Peyer's patch (tissue), 4 donors: ENCODE data around the gene CERT1.

Experiments
- CTCF ChIP-seq, 6 experiments: fragments of 450-650 bp in 4 of 6; fragments of 200-600 bp in 2 of 6; sonication (generic) in 1 of 6; IDR thresholded peaks; one replicate each; pipeline ENCODE4 v1.5.1; 2017 to 2019; ENCODE audit warnings: antibody characterized with exemption in 6 of 6, mild to moderate bottlenecking in 3 of 6, moderate library complexity in 1 of 6
- POLR2A ChIP-seq, 2 donors: fragments of 450-650 bp; IDR thresholded peaks; one replicate each; pipeline ENCODE4 v1.5.1; 2017; ENCODE audit warnings: antibody characterized with exemption in 2 of 2, mild to moderate bottlenecking in 2 of 2, moderate library complexity in 2 of 2

GRCh38 chr5:75361310-75361709 is 150.1 kb downstream of the CERT1 start:
- no peak for TF ChIP-seq POLR2A (IDR thresholded peaks at IDR 0.05)
- no peak for TF ChIP-seq CTCF (IDR thresholded peaks at IDR 0.05)
